GM23338 (cell line): ENCODE data around the gene ZNF544. TPM values are rescaled to one million over a fixed set of nuclear protein-coding genes. Genes with fewer than 3 reads are reported as not detected.

Experiments
- ATAC-seq: fragments of 200-7000 bp; cut with Tn5 transposase; 3 replicates; pipeline ENCODE4 v1.9.1; 2020
- DNase-seq: peaks from one replicate; pipeline ENCODE4 v3.0.0-alpha.2; 2015; ENCODE audit warnings: low spot score
- H2AFZ ChIP-seq: fragments of 200-600 bp; sonication (generic); 2 replicates; pipeline ENCODE4 v1.8.0; 2016; ENCODE audit warnings: antibody characterized with exemption, mild to moderate bottlenecking, moderate library complexity
- H3F3A ChIP-seq: fragments of 200-600 bp; sonication (generic); replicated peaks from 2 replicates; pipeline ENCODE4 v1.8.0; 2017; ENCODE audit warnings: antibody characterized with exemption, mixed run types, low read depth
- H3K27ac ChIP-seq: fragments of 200-600 bp; sonication (generic); 2 replicates; pipeline ENCODE4 v1.6.1; 2016; ENCODE audit warnings: low read depth
- H3K27me3 ChIP-seq: fragments of 200-600 bp; sonication (generic); 2 replicates; pipeline ENCODE4 v1.8.0; 2016; ENCODE audit warnings: mild to moderate bottlenecking, mixed run types, moderate library complexity; ENCODE audit not compliant: insufficient read depth
- H3K36me3 ChIP-seq: fragments of 200-600 bp; sonication (generic); 2 replicates; pipeline ENCODE4 v1.8.0; 2016; ENCODE audit warnings: mild to moderate bottlenecking; ENCODE audit not compliant: insufficient read depth
- H3K4me1 ChIP-seq: fragments of 200-600 bp; sonication (generic); 2 replicates; pipeline ENCODE4 v1.8.0; 2016; ENCODE audit warnings: mild to moderate bottlenecking, moderate library complexity; ENCODE audit not compliant: insufficient read depth
- H3K4me2 ChIP-seq: fragments of 200-600 bp; sonication (generic); 2 replicates; pipeline ENCODE4 v1.7.1; 2017; ENCODE audit warnings: mixed run types
- H3K4me3 ChIP-seq: fragments of 200-600 bp; sonication (generic); 2 replicates; pipeline ENCODE4 v1.6.1; 2016; ENCODE audit warnings: mixed run types
- H3K79me2 ChIP-seq: fragments of 200-600 bp; sonication (generic); replicated peaks from 2 replicates; pipeline ENCODE4 v1.8.0; 2017; ENCODE audit warnings: mild to moderate bottlenecking; ENCODE audit not compliant: insufficient read depth
- H3K9me2 ChIP-seq: fragments of 200-600 bp; sonication (generic); 2 replicates; pipeline ENCODE4 v1.8.0; 2017; ENCODE audit not compliant: insufficient read depth
- H4K20me1 ChIP-seq: fragments of 200-600 bp; sonication (generic); replicated peaks from 2 replicates; pipeline ENCODE4 v1.8.0; 2017; ENCODE audit warnings: mild to moderate bottlenecking; ENCODE audit not compliant: insufficient read depth
- H3K27ac Mint-ChIP-seq: 2 replicates; pipeline ENCODE4 v1.8.0; 2020; ENCODE audit warnings: inconsistent platforms, mild to moderate bottlenecking, moderate library complexity, mixed read lengths
- H3K27me3 Mint-ChIP-seq: 3 replicates; pipeline ENCODE4 v1.8.0; 2022; ENCODE audit warnings: low read depth, mild to moderate bottlenecking, moderate library complexity, mixed read lengths, inconsistent platforms; ENCODE audit not compliant: insufficient read depth, poor library complexity
- H3K36me3 Mint-ChIP-seq: 3 replicates; pipeline ENCODE4 v1.8.0; 2021; ENCODE audit warnings: low read depth, mild to moderate bottlenecking, inconsistent platforms, moderate library complexity, mixed read lengths
- H3K4me1 Mint-ChIP-seq: 3 replicates; pipeline ENCODE4 v1.8.0; 2020; ENCODE audit warnings: mild to moderate bottlenecking, inconsistent platforms, mixed read lengths
- H3K4me3 Mint-ChIP-seq: 3 replicates; pipeline ENCODE4 v1.8.0; 2021; ENCODE audit warnings: moderate library complexity, mild to moderate bottlenecking, inconsistent platforms, mixed read lengths
- H3K9me3 Mint-ChIP-seq: 3 replicates; pipeline ENCODE4 v1.8.0; 2020; ENCODE audit warnings: moderate library complexity, mild to moderate bottlenecking, inconsistent platforms, mixed read lengths
- EZH2 ChIP-seq: fragments of 200-600 bp; sonication (generic); IDR thresholded peaks from one replicate; pipeline ENCODE4 v1.8.0; 2017; ENCODE audit warnings: antibody characterized with exemption, mild to moderate bottlenecking, low read depth; ENCODE audit not compliant: unreplicated experiment
- JUNB ChIP-seq: IDR thresholded peaks from one replicate; pipeline ENCODE4 v1.6.1; 2016; ENCODE audit warnings: antibody characterized with exemption; ENCODE audit not compliant: unreplicated experiment
- POLR2AphosphoS5 ChIP-seq: IDR thresholded peaks from 2 replicates; pipeline ENCODE4 v1.6.1; 2016; ENCODE audit warnings: antibody characterized with exemption, low read depth
- REST ChIP-seq: IDR thresholded peaks from one replicate; pipeline ENCODE4 v1.6.1; 2018; ENCODE audit warnings: antibody characterized with exemption; ENCODE audit not compliant: unreplicated experiment
- STAT1 ChIP-seq: IDR thresholded peaks from one replicate; pipeline ENCODE4 v1.6.1; 2016; ENCODE audit warnings: antibody characterized with exemption; ENCODE audit not compliant: unreplicated experiment
- ZNF331 ChIP-seq: fragments of 250-450 bp; sonication (Bioruptor Pico); IDR thresholded peaks from 2 replicates; pipeline ENCODE4 v1.5.0; 2020; ENCODE audit warnings: low read depth, mild to moderate bottlenecking, moderate library complexity
- polyA plus RNA-seq: library from polyadenylated mRNA; unstranded; fragments of >200 nt; fragmentation: Nextera tagmentation; extraction: Ambion mirVana; gene quantifications from 2 replicates; pipeline ENCODE4 v1.2.1, GENCODE V29; 2016
- total RNA-seq: library from RNA; depleted of rRNA; stranded (reverse); fragments of >200 nt; shearing (Covaris generic); gene quantifications from 2 replicates; pipeline ENCODE4 v1.2.3, GENCODE V29; 2014
- TF ChIP-seq, protein P1 (sequence below): fragments of 250-450 bp; sonication (Bioruptor Pico); IDR thresholded peaks from 2 replicates; pipeline ENCODE4 v1.5.0; 2020; ENCODE audit warnings: mild to moderate bottlenecking, moderate library complexity
- TF ChIP-seq, protein P2 (sequence below): IDR thresholded peaks from 2 replicates; pipeline ENCODE4 v1.6.1; 2016; ENCODE audit warnings: antibody characterized with exemption

Gene ZNF544
- total and polyA plus RNA-seq, 2 experiments from 2014 or later: 29.4 to 93.9 TPM

GRCh38 chr19:58274771-58275201 is 46.1 kb downstream of the ZNF544 start (continued):
- TF ChIP-seq REST: no peak
- no peak for TF ChIP-seq POLR2AphosphoS5

DNA sequence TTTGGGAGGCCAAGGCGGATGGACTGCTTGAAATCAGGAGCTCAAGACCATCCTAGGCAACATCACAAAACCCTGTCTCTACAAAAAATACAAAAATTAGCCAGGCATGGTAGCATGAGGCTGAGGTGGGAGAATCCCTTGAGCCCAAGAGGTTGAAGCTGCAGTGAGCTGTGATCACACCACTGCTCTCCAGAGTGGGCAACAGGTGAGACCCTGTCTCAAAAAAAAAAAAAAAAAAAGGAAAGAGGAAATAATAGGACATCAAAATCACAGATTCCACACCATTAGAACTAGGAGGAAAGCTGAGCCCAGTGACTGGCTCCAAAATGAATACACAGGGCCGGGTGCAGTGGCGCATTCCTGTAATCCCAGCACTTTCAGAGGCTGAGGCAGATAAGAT is 46.9 kb downstream of the ZNF544 start:
- Histone ChIP-seq H3K4me3 (no peak overlapping the region), H3K4me2 (no peak overlapping the region), H2AFZ (no peak overlapping the region), H3K27ac (no peak overlapping the region), H3K79me2 (peaks cover 42% of the 10 kb centered on the region), H3K27me3 (no peaks in the 10 kb centered on the region), H3K4me1 (peaks cover 10% of the 10 kb centered on the region), H4K20me1 (peaks cover 12% of the 10 kb centered on the region), H3K36me3 (no peaks in the 10 kb centered on the region; the same call in 1 of the 2 replicates), H3F3A (0 out of 2 replicates have a peak, but pooled peaks cover 4% of the 10 kb centered on the region), H3K9me2 (no peaks in the 10 kb centered on the region)
- no peak overlapping the region for H3K27ac Mint-ChIP-seq
- H3K27me3 Mint-ChIP-seq: peaks cover 12% of the 10 kb centered on the region
- no peak for DNase-seq
- H3K4me3 Mint-ChIP-seq: no peak overlapping the region
- H3K4me1 Mint-ChIP-seq: peaks cover 12% of the 10 kb centered on the region
- no peak for TF ChIP-seq ZNF331
- no peak for TF ChIP-seq JUNB
- no peak for TF ChIP-seq STAT1
- TF ChIP-seq POLR2AphosphoS5: no peak
- no peak for TF ChIP-seq EZH2
- TF ChIP-seq, protein P1, sequence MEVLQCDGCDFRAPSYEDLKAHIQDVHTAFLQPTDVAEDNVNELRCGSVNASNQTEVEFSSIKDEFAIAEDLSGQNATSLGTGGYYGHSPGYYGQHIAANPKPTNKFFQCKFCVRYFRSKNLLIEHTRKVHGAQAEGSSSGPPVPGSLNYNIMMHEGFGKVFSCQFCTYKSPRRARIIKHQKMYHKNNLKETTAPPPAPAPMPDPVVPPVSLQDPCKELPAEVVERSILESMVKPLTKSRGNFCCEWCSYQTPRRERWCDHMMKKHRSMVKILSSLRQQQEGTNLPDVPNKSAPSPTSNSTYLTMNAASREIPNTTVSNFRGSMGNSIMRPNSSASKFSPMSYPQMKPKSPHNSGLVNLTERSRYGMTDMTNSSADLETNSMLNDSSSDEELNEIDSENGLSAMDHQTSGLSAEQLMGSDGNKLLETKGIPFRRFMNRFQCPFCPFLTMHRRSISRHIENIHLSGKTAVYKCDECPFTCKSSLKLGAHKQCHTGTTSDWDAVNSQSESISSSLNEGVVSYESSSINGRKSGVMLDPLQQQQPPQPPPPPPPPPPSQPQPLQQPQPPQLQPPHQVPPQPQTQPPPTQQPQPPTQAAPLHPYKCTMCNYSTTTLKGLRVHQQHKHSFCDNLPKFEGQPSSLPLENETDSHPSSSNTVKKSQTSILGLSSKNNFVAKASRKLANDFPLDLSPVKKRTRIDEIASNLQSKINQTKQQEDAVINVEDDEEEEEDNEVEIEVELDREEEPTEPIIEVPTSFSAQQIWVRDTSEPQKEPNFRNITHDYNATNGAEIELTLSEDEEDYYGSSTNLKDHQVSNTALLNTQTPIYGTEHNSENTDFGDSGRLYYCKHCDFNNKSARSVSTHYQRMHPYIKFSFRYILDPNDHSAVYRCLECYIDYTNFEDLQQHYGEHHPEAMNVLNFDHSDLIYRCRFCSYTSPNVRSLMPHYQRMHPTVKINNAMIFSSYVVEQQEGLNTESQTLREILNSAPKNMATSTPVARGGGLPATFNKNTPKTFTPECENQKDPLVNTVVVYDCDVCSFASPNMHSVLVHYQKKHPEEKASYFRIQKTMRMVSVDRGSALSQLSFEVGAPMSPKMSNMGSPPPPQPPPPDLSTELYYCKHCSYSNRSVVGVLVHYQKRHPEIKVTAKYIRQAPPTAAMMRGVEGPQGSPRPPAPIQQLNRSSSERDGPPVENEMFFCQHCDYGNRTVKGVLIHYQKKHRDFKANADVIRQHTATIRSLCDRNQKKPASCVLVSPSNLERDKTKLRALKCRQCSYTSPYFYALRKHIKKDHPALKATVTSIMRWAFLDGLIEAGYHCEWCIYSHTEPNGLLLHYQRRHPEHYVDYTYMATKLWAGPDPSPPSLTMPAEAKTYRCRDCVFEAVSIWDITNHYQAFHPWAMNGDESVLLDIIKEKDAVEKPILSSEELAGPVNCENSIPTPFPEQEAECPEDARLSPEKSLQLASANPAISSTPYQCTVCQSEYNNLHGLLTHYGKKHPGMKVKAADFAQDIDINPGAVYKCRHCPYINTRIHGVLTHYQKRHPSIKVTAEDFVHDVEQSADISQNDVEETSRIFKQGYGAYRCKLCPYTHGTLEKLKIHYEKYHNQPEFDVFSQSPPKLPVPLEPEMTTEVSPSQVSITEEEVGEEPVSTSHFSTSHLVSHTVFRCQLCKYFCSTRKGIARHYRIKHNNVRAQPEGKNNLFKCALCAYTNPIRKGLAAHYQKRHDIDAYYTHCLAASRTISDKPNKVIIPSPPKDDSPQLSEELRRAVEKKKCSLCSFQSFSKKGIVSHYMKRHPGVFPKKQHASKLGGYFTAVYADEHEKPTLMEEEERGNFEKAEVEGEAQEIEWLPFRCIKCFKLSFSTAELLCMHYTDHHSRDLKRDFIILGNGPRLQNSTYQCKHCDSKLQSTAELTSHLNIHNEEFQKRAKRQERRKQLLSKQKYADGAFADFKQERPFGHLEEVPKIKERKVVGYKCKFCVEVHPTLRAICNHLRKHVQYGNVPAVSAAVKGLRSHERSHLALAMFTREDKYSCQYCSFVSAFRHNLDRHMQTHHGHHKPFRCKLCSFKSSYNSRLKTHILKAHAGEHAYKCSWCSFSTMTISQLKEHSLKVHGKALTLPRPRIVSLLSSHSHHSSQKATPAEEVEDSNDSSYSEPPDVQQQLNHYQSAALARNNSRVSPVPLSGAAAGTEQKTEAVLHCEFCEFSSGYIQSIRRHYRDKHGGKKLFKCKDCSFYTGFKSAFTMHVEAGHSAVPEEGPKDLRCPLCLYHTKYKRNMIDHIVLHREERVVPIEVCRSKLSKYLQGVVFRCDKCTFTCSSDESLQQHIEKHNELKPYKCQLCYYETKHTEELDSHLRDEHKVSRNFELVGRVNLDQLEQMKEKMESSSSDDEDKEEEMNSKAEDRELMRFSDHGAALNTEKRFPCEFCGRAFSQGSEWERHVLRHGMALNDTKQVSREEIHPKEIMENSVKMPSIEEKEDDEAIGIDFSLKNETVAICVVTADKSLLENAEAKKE (CRISPR knock-in tag): no peak
- TF ChIP-seq, protein P2, sequence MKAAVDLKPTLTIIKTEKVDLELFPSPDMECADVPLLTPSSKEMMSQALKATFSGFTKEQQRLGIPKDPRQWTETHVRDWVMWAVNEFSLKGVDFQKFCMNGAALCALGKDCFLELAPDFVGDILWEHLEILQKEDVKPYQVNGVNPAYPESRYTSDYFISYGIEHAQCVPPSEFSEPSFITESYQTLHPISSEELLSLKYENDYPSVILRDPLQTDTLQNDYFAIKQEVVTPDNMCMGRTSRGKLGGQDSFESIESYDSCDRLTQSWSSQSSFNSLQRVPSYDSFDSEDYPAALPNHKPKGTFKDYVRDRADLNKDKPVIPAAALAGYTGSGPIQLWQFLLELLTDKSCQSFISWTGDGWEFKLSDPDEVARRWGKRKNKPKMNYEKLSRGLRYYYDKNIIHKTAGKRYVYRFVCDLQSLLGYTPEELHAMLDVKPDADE: no peak
- H3K9me3 Mint-ChIP-seq: peaks cover 18% of the 10 kb centered on the region
- no peak for ATAC-seq
- H3K36me3 Mint-ChIP-seq: peaks cover 71% of the 10 kb centered on the region
